K562 (cell line): Measurements from ENCODE around the gene WDR64. TPM values are rescaled to one million over a fixed set of nuclear protein-coding genes. Genes with fewer than 3 reads are reported as not detected.

ENCODE experiments used
- ADNP ChIP-seq: fragments of 200-800 bp; sonication (Bioruptor generic); IDR thresholded peaks from 2 replicates; pipeline ENCODE4 v1.6.1; 2016; ENCODE audit warnings: missing genetic modification characterization, missing compliant biosample characterization
- ARNT ChIP-seq, 2 experiments: fragments of 450-650 bp; IDR thresholded peaks; 2 replicates each; pipeline ENCODE4 v1.6.1; 2016; ENCODE audit warnings: mild to moderate bottlenecking in 1 of 2
- CBX1 ChIP-seq: sonication (generic); IDR thresholded peaks from 2 replicates; pipeline ENCODE4 v1.6.1; 2016; ENCODE audit warnings: antibody characterized with exemption, low read depth, mild to moderate bottlenecking
- EP400 ChIP-seq: fragments of 450-650 bp; IDR thresholded peaks from 2 replicates; pipeline ENCODE4 v1.6.1; 2017; ENCODE audit warnings: antibody characterized with exemption, mild to moderate bottlenecking, moderate library complexity
- KLF6 ChIP-seq: fragments of 250-450 bp; sonication (Bioruptor Pico); IDR thresholded peaks from 2 replicates; pipeline ENCODE4 v1.4.0; 2020; ENCODE audit warnings: mild to moderate bottlenecking, moderate library complexity, borderline replicate concordance
- MYC ChIP-seq, 2 experiments: fragments of 250-450 bp in 1 of 2; sonication (Bioruptor Pico) in 1 of 2; IDR thresholded peaks; 2 replicates each; pipeline versions ENCODE4 v1.5.1 to v1.6.1; 2012 to 2021; ENCODE audit warnings: low read depth in 2 of 2, borderline replicate concordance in 1 of 2, improper control_type of control experiment in 1 of 2, low read length in 1 of 2, mild to moderate bottlenecking in 1 of 2, moderate library complexity in 1 of 2
- RAD21 ChIP-seq, 2 experiments: fragments of 250-450 bp in 1 of 2; fragments of 450-650 bp in 1 of 2; sonication (Bioruptor Pico) in 1 of 2; formaldehyde crosslinking in 1 of 2; IDR thresholded peaks in 1 of 2; conservative IDR thresholded peaks in 1 of 2; 2 replicates each; pipeline versions ENCODE4 v1.4.0 to v1.8.0; 2020 to 2022; ENCODE audit warnings: mild to moderate bottlenecking in 2 of 2, moderate library complexity in 1 of 2
- REST ChIP-seq, 2 experiments: fragments of 450-650 bp; formaldehyde crosslinking in 1 of 2; IDR thresholded peaks; 2 replicates each; pipeline versions ENCODE4 v1.4.0 to v1.6.1; 2014 to 2020; ENCODE audit warnings: mild to moderate bottlenecking in 2 of 2, borderline replicate concordance in 1 of 2, low read depth in 1 of 2
- RFX7 ChIP-seq: fragments of 250-450 bp; sonication (Bioruptor Pico); IDR thresholded peaks from 2 replicates; pipeline ENCODE4 v1.5.1; 2021; ENCODE audit warnings: mild to moderate bottlenecking
- SETDB1 ChIP-seq: IDR thresholded peaks from one replicate; pipeline ENCODE4 v1.6.1; 2012; ENCODE audit warnings: low read length, control low read depth, inconsistent platforms
- SMC3 ChIP-seq: conservative IDR thresholded peaks from 2 replicates; pipeline ENCODE4 v1.6.1; 2011; ENCODE audit warnings: low read depth, low read length, improper control_type of control experiment; ENCODE audit not compliant: insufficient read depth
- TEAD4 ChIP-seq, 2 experiments: sonication (generic) in 1 of 2; formaldehyde crosslinking in 1 of 2; IDR thresholded peaks; 2 replicates each; pipeline versions ENCODE4 v1.6.1 to v1.8.0; 2012 to 2022; ENCODE audit warnings: borderline replicate concordance in 1 of 2, inconsistent platforms in 1 of 2, low read length in 1 of 2, mild to moderate bottlenecking in 1 of 2, missing genetic modification reagents in 1 of 2
- TFE3 ChIP-seq: fragments of 450-650 bp; formaldehyde crosslinking; IDR thresholded peaks from 2 replicates; pipeline ENCODE4 v1.4.0; 2020; ENCODE audit warnings: mild to moderate bottlenecking, mixed read lengths
- polyA plus RNA-seq, 8 experiments: library from polyadenylated mRNA; depleted of rRNA in 4 of 8; stranded (reverse) in 5 of 8; unstranded in 3 of 8; fragments of >200 nt; fragmentation: Nextera tagmentation in 2 of 8; fragmentation: Illumina TruSeq in 1 of 8; extraction: Ambion mirVana in 2 of 8; extraction: Trizol in 1 of 8; gene quantifications; 2 replicates each; pipeline versions ENCODE4 v1.2.1 to v1.2.3, GENCODE V29; 2011 to 2014; ENCODE audit warnings: inconsistent platforms in 1 of 8, missing spikeins in 1 of 8
- total RNA-seq, 7 experiments: library from RNA; depleted of rRNA in 6 of 7; stranded (reverse); fragments of >200 nt in 6 of 7; fragmentation: Illumina TruSeq in 2 of 7; extraction: Trizol in 2 of 7; gene quantifications; 2 replicates each; pipeline versions ENCODE4 v1.2.1 to v1.2.3, GENCODE V29; 2011 to 2021; ENCODE audit warnings: low replicate concordance in 1 of 7

The WDR64 gene
- total and polyA plus RNA-seq, 9 of the 15 experiments (the other 6 are each of a cell fraction or from before 2014, with no cell fraction given), result 0.06 to 0.29 (median 0.19) TPM; not detected in 5

- TF ChIP-seq REST (IDR thresholded peaks at IDR 0.05; ENCODE audit: borderline replicate concordance) (peak; percentile 86; the same call in 1 of the 2 replicates), REST (CRISPR knock-in tag; IDR thresholded peaks at IDR 0.05; ENCODE audit: low read depth) (no peak), MYC (IDR thresholded peaks at IDR 0.05; ENCODE audit: low read depth, low read length) (0 out of 2 replicates have a peak, but pooled peaks have one; percentile 11), MYC (CRISPR knock-in tag; IDR thresholded peaks at IDR 0.05; ENCODE audit: borderline replicate concordance, low read depth) (no peak), TFE3 (CRISPR knock-in tag) (no peak), RAD21 (CRISPR knock-in tag; conservative IDR thresholded peaks at IDR 0.05 in 1 of 2, IDR thresholded peaks at IDR 0.05 in 1 of 2) (peak; percentile 92 to 93), SETDB1 (no peak), RFX7 (CRISPR knock-in tag) (no peak), ADNP (tag) (0 out of 2 replicates have a peak, but pooled peaks have one; percentile 11), CBX1 (no peak), TEAD4 (IDR thresholded peaks at IDR 0.05; ENCODE audit: low read length) (peak; percentile 52), TEAD4 (CRISPR knock-in tag; IDR thresholded peaks at IDR 0.05; ENCODE audit: borderline replicate concordance) (no peak), ARNT (IDR thresholded peaks at IDR 0.05) (peak; percentile 15 to 20; a peak in 1 of 4 replicates), SMC3 (peak; percentile 66), KLF6 (CRISPR knock-in tag) (no peak), EP400 (no peak)
Measured at GRCh38 chr1:241834733-241835377, 182.8 kb downstream of the WDR64 start (continued).
